Nephron (organoid): Measurements from ENCODE around the gene C14orf180.

Source experiments
- H3K27ac Mint-ChIP-seq, 3 experiments: 2 replicates each; pipeline ENCODE4 v1.8.0; 2020; ENCODE audit warnings: mixed read lengths in 3 of 3, mild to moderate bottlenecking in 2 of 3, moderate library complexity in 1 of 3
- H3K27me3 Mint-ChIP-seq: 2 replicates; pipeline ENCODE4 v1.8.0; 2021; ENCODE audit warnings: low read depth, mild to moderate bottlenecking, moderate library complexity, mixed read lengths
- H3K36me3 Mint-ChIP-seq: 2 replicates; pipeline ENCODE4 v1.8.0; 2020; ENCODE audit warnings: low read depth, mixed read lengths
- H3K4me1 Mint-ChIP-seq: 2 replicates; pipeline ENCODE4 v1.8.0; 2020; ENCODE audit warnings: mixed read lengths
- H3K4me3 Mint-ChIP-seq, 3 experiments: 2 replicates each; pipeline ENCODE4 v1.8.0; 2020; ENCODE audit warnings: mild to moderate bottlenecking in 3 of 3, mixed read lengths in 3 of 3, moderate library complexity in 2 of 3
- H3K9me3 Mint-ChIP-seq: 2 replicates; pipeline ENCODE4 v1.8.0; 2020; ENCODE audit warnings: mixed read lengths
- TF ChIP-seq, protein P1 (sequence below), 3 experiments: fragments of 200-600 bp; sonication (generic); IDR thresholded peaks; one replicate each; pipeline ENCODE4 v1.5.0; 2021; ENCODE audit warnings: antibody characterized with exemption in 3 of 3; ENCODE audit not compliant: unreplicated experiment in 3 of 3

The C14orf180 gene

DNA sequence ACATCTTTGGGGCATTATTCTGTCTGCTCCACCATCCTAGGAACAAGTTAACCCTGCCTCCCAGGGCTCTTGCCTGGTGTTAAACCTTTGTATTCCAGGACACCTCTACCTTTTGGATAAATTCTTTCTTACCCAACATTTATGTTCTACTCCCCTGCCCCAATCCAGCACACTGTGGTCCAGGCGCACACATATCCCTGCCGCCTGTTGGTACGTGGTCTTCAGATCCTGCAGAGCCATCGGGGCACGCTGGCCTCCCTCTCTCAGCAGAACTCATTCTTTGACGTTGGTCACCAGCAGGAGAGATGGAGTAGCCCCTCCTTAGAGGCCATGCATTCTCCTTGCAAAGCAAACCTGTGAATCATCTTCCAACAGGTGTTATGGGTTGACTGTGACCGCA, 30.1 kb downstream of the C14orf180 start:
- peaks cover 79% of the 10 kb centered on the region for H3K27me3 Mint-ChIP-seq
- no peak overlapping the region for H3K4me3 Mint-ChIP-seq
- TF ChIP-seq, protein P1, sequence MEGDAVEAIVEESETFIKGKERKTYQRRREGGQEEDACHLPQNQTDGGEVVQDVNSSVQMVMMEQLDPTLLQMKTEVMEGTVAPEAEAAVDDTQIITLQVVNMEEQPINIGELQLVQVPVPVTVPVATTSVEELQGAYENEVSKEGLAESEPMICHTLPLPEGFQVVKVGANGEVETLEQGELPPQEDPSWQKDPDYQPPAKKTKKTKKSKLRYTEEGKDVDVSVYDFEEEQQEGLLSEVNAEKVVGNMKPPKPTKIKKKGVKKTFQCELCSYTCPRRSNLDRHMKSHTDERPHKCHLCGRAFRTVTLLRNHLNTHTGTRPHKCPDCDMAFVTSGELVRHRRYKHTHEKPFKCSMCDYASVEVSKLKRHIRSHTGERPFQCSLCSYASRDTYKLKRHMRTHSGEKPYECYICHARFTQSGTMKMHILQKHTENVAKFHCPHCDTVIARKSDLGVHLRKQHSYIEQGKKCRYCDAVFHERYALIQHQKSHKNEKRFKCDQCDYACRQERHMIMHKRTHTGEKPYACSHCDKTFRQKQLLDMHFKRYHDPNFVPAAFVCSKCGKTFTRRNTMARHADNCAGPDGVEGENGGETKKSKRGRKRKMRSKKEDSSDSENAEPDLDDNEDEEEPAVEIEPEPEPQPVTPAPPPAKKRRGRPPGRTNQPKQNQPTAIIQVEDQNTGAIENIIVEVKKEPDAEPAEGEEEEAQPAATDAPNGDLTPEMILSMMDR (IDR thresholded peaks at IDR 0.05; ENCODE audit: unreplicated experiment in 3 of 3) = no peak
- H3K4me1 Mint-ChIP-seq = no peaks in the 10 kb centered on the region
- H3K36me3 Mint-ChIP-seq = no peaks in the 10 kb centered on the region
- no peak overlapping the region for H3K27ac Mint-ChIP-seq
- peaks cover 3% of the 10 kb centered on the region for H3K9me3 Mint-ChIP-seq

DNA sequence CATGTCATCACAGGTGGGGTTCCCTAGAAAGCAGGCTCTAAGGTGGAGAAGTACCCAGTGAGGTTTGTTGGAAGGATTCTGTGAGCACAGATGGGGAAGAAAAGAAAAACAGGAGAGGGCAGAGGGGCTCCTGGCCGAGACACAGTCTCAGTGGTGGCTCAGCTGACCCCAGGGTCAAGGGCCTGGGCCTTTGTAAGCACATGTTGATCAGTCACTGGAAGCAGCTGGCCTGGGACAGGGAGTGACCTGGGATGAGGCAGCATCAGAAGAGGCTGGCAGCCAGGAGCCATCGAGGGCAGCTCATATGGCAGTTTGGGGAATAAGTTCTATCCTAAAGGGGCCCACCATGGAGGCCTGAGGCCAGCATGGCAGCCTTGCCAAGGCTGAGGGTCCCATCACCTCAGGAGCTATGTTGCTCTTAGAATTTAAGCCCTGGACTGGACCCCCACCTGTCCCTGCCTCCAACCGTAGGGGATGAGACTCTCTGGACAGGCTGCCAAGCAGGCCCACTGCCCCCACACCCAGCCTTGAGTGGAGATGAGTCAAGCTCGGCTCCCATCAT, 31.3 kb downstream of the C14orf180 start:
- peaks cover 3% of the 10 kb centered on the region for H3K9me3 Mint-ChIP-seq
- H3K27me3 Mint-ChIP-seq = peaks cover 69% of the 10 kb centered on the region
- H3K4me3 Mint-ChIP-seq = no peak overlapping the region
- H3K27ac Mint-ChIP-seq = no peak overlapping the region
- H3K4me1 Mint-ChIP-seq = no peaks in the 10 kb centered on the region
- TF ChIP-seq, protein P1 (IDR thresholded peaks at IDR 0.05; ENCODE audit: unreplicated experiment in 3 of 3) = no peak
- H3K36me3 Mint-ChIP-seq = no peaks in the 10 kb centered on the region

DNA sequence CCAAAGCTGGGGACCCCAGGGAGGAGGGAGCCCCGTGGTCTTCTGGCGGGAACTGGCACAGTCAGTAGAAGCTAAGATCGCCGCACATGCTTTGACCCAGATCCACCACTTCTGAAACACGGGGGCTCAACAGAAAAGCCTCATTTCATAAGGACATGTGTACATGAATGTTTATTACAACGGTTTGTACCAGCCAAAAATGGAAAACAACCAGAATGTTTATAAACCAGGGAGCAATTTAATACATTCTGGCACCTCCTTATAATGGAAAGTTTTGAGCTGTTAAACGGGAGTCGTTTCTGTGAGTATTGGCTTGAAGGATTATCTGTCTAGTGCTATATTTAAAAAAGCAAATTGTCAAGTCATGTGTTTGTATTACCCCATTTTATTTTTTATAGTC, 32.3 kb downstream of the C14orf180 start:
- TF ChIP-seq, protein P1 (IDR thresholded peaks at IDR 0.05; ENCODE audit: unreplicated experiment in 3 of 3) = no peak
- H3K27me3 Mint-ChIP-seq = peaks cover 64% of the 10 kb centered on the region
- no peak overlapping the region for H3K27ac Mint-ChIP-seq
- H3K4me1 Mint-ChIP-seq = no peaks in the 10 kb centered on the region
- peaks cover 2% of the 10 kb centered on the region for H3K9me3 Mint-ChIP-seq
- H3K36me3 Mint-ChIP-seq = no peaks in the 10 kb centered on the region
- no peak overlapping the region for H3K4me3 Mint-ChIP-seq

DNA sequence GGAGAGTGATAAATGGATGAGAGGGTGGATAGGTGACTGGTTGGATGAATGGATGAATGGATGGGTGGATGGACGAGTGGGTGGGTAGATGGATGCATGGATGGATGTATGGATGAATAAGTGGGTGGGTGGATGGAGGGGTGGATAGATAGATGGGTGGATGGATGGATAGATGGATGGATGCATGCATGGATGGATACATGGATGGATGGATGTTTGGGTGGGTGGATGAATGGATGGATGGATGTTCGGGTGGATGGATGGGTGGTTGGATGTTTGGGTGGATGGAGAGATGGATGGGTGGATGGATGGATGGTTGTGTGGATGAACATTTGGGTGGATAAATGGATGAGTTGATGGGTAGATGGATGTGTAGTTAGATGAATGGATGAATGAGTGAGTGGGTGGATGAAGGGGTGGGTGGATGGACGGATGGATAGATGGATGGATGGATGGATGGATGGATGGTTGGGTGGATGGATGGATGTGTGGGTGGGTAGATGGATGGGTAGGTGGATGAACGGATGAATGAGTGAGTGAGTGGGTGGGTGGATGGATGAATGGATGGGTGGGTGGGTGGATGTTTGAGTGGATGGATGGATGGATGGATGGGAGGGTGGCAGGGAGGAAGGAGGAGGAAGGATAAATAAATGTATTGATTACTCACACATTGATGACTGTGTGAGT, 34.7 kb downstream of the C14orf180 start:
- H3K36me3 Mint-ChIP-seq = no peaks in the 10 kb centered on the region
- peaks cover 5% of the 10 kb centered on the region for H3K9me3 Mint-ChIP-seq
- H3K4me1 Mint-ChIP-seq = no peaks in the 10 kb centered on the region
- TF ChIP-seq, protein P1 (IDR thresholded peaks at IDR 0.05; ENCODE audit: unreplicated experiment in 3 of 3) = no peak
- H3K27ac Mint-ChIP-seq = no peak overlapping the region
- peaks cover 60% of the 10 kb centered on the region for H3K27me3 Mint-ChIP-seq
- no peak overlapping the region for H3K4me3 Mint-ChIP-seq

DNA sequence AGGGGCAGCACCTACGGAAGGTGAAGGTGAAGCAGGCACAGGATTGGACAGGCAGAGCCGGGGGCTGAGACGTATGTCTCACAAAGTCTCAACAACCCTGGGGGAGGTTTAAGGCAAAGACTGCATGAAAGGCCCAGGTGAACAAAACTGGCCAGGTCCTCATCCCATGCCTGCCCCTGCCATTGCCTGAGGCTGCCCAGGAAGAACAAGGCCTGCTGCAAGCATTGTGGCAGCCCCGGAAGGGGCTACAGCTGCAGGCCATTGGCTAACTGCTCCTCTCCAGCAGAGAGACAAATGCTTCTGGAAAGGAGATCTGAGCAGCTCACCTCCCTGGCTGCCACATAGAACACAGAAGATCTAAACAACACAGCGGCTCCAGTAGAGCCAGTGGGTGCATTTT, 45.4 kb downstream of the C14orf180 start:
- Mint-ChIP-seq H3K9me3 (peaks cover 26% of the 10 kb centered on the region), H3K27me3 (peaks cover 39% of the 10 kb centered on the region), H3K27ac (no peak overlapping the region), H3K36me3 (no peaks in the 10 kb centered on the region), H3K4me3 (no peak overlapping the region), H3K4me1 (no peaks in the 10 kb centered on the region)
- TF ChIP-seq, protein P1 (IDR thresholded peaks at IDR 0.05; ENCODE audit: unreplicated experiment in 3 of 3) = no peak

DNA sequence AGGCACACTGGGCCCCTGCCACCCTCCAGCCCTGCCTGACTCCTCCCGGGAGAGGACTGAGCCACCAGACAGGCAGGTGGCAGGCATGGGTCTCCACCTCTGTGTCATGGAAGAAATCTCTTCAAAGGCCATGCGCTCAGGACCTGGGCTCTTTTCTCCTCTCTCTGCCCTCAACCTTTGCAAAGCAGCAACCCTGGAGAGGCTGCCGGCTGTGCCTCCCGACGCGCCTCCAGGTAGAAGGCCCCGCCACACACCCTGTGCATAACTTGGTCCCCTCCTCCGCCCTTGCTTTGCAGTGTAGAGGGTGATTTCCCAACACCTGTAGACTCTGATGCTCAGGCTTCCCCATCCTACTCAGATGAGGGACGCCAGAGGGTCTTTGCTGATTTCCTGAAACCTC, 53.2 kb downstream of the C14orf180 start:
- no peaks in the 10 kb centered on the region for H3K36me3 Mint-ChIP-seq
- H3K4me3 Mint-ChIP-seq = no peak overlapping the region
- no peak overlapping the region for H3K27ac Mint-ChIP-seq
- H3K27me3 Mint-ChIP-seq = peaks cover 16% of the 10 kb centered on the region
- H3K4me1 Mint-ChIP-seq = no peaks in the 10 kb centered on the region
- H3K9me3 Mint-ChIP-seq = peaks cover 13% of the 10 kb centered on the region
- TF ChIP-seq, protein P1 (IDR thresholded peaks at IDR 0.05; ENCODE audit: unreplicated experiment in 3 of 3) = no peak
